ENCODE results near the gene TNFSF9.
A peak's percentile ranks its signal among the peaks of the same experiment; 100 is the strongest.
"Not testable (repeated sequence)": the region's sequence is repeated elsewhere in the genome, so short reads cannot be mapped to it uniquely, and the experiment has no call there.

TNFSF9 gene

DNA sequence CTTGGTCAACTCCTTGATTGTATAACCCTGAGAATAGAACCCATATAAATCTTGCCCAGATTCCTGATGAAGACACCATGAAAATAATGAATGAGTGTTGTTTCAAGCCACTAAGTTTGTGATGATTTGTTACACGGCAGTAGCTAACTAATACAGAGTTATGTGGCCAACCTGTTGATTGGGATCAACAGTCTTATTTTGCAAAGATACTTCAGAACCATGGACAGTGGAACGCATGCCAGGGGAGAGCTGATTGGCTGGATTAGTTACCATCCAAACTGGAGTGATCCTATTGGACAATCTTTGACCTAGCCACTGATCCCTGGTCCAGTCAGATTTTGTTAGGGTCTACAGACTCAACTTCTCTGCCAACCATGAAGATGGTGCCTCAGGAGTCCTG lies 33.6 kb downstream of the TNFSF9 start:
- Histone ChIP-seq H3K27ac (no peak overlapping the region), H3K4me3 (no peak overlapping the region)

DNA sequence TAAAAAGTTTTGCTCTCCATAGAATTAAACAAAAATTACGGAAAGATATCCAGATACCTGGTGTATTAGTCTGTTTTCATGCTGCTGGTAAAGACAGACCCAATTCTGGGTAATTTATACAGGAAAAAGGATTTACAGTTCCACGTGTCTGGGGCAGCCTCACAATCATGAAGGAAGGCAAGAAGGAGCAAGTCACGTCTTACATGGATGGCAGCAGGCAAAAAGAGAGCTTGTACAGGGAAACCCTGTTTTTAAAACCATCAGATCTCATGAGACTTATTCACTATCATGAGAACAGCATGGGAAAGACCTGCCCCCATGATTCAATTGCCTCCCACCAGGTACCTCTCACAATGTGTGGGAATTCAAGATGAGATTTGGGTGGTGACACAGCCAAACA lies 35.9 kb downstream of the TNFSF9 start:
- H3K27ac ChIP-seq, H3K4me3 ChIP-seq: not testable (repeated sequence)

DNA sequence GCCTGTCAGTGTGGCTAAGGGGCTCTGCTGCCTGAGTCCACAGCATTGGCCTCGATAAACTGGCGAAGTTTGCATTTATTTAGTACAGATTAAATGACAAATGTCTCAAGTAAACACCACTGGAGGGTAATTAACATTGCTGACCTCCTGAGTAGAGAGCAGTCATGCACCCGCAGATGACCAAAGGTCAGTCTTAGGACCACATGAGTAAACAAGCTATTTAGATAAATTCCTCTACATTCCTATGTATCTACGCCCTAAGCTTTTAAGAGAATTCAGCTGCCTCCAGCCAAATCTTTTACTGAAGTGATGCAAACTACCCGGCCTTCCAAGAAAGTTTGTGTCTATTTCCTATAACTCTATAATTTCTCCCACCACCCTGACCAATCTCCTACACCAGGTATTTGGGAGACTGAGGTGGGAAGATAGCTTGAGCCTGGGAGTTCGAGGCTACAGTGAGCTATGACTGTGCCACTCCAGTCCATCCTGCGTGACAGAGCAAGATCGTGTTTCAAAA lies 37.2 kb downstream of the TNFSF9 start:
- H3K4me3 ChIP-seq, result no peak overlapping the region
- no peak overlapping the region for H3K27ac ChIP-seq

DNA sequence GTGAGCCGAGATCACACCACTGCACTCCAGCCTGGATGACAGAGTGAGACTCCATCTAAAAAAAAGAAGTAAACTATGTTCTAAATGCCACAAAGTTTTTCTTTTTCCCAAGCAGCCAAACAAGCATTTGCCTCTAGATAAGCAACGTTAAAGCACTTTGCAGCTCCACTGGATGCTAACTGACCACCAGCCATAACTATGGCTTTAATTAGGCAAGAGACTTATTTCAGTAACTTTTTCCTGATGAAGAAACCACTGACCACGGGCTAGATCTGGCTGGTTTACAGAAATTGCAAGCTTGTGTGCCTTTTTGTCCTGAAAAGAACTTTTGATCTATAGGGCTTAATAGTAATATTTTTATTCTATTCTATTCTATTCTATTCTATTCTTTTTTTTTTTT lies 38.0 kb downstream of the TNFSF9 start:
- Histone ChIP-seq H3K4me3 (no peak overlapping the region), H3K27ac (no peak overlapping the region)

DNA sequence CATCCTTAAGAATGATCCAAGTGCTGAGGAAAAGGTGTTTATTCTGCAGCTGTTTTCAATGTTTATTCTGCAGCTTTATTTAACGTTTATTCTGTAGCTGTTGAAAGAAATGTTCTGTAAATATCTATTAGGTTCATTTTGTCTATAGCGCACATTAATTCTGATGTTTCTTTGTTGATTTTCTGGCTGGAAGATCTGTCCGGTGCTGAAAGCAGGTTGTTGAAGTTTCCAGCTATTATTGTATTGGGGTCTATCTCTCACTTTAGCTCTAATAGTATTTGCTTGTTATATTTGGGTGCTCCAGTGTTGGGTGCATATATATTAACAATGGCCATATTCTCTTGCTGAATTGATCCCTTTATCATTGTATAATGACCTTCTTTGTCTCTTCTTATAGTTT lies 39.9 kb downstream of the TNFSF9 start:
- Histone ChIP-seq H3K4me3 (no peak overlapping the region), H3K27ac (no peak overlapping the region)

DNA sequence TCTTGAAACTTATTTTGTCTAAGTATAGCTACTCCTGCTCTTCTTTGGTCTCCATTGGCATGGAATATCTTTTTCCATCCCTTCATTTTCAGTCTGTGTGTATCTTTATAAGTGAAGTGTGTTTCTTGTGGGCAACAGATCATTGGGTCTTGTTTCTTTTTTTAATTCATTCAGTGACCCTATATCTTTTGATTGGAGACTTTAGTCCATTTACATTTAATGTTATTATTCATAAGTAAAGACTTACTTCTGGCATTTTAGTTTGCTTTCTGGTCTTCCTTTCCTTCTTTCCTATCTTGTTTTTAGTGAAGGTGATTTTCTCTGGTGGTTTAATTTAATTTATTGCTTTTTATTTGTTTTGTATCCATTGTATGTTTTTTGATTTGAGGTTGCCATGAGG lies 40.3 kb downstream of the TNFSF9 start:
- H3K4me3 ChIP-seq, result no peak overlapping the region
- H3K27ac ChIP-seq, result no peak overlapping the region

DNA sequence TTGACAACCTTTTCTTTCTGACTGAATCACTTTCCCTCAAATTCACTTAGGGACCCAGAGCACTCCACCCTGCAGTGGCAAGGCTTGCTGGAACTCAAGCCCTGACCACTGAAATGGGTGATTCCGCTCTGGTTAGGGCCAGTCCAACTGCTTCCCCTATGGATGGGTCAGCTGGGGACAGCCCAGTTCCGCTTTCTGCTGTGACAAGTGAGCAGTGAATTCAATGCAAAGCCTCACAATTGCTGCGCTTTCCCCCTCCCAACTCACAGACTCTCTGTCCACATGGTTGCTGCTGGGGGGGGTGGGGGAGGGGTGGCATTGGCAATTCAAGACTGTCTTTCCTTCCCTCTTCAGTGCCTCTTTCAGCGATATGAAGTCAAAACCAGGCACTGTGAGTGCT lies 41.4 kb downstream of the TNFSF9 start:
- no peak overlapping the region for H3K4me3 ChIP-seq

DNA sequence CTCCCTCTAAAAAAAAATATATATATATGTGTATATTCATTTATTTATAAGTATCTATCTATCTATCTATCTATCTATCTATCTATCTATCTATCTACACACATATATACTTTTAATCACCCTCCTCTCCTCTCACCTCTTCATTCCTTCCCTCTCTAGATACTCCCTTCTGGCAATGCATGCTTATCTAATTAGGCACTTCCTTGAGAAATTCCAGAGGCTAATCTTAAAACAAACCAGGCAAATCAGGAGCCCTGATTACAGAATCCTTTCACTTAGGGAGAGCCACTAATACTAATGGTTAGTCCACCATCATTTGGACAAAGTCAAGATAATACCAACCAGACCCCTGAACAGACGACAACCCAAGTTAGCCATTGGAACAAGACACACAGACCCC lies 42.5 kb downstream of the TNFSF9 start:
- no peak overlapping the region for H3K27ac ChIP-seq

More for the DNA sequence above, 41.4 kb downstream of the TNFSF9 start:
- H3K27ac ChIP-seq, result no peak overlapping the region

DNA sequence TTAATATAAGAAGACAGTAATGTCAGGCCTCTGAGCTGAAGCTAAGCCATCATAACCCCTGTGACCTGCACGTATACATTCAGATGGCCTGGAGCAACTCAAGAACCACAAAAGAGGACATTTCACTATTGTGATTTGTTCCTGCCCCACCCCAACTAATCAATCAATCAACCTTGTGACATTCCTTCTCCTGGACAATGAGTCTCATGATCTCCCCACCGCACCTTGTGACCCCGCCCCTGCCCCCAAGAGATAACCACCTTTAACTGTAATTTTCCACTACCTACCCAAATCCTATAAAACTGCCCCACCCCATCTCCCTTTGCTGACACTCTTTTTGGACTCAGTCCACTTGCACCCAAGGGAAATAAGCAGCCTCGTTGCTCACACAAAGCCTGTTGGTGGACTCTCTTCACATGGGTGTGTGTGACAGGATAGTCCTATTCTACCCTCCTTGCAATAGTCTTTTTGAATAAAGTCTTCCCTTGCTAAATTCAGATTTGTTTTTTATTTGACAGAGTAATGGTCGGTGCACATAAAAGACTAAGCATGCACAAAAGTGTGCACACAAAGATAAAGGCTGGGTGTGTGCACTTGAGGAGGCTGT lies 46.1 kb downstream of the TNFSF9 start:
- no peak overlapping the region for H3K4me3 ChIP-seq
- peak overlapping the region in 9 of 21 experiments; percentile 14 to 64 (median 43) for H3K27ac ChIP-seq

More for the DNA sequence above, 42.5 kb downstream of the TNFSF9 start:
- no peak overlapping the region for H3K4me3 ChIP-seq

DNA sequence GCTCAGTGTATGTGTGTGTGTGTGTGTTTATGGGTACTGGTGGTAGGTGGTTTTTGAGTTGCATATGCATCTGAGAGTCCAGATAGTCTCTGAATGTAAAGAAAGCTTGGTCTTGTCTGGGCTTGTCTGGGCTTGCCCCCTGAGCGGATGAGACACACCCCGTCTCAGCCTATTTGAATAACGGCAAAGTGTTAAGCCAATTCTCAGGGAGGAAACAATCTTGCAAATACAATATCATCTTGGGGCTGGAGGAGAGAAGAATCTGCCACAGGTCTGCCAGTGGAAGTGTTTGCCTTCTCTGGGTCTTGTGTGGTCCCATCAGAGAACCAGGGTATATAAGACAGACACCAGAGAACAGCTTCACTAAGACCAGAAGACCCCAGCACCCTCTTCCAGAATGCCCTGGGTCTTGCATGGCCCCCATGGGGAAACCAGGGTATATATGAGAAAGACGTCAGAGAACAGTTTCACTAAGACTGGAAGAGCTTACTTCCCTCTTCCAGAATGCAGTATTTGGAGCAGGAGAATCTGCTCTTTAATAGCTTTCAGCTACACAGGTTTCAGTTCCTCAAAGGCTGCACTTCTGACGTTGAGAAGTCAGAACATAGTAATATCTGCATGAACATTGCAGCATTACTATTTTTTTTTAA lies 46.8 kb downstream of the TNFSF9 start:
- Histone ChIP-seq H3K27ac (peak overlapping the region in 10 of 21 experiments; percentile 0 to 64 (median 40)), H3K4me3 (no peak overlapping the region)

DNA sequence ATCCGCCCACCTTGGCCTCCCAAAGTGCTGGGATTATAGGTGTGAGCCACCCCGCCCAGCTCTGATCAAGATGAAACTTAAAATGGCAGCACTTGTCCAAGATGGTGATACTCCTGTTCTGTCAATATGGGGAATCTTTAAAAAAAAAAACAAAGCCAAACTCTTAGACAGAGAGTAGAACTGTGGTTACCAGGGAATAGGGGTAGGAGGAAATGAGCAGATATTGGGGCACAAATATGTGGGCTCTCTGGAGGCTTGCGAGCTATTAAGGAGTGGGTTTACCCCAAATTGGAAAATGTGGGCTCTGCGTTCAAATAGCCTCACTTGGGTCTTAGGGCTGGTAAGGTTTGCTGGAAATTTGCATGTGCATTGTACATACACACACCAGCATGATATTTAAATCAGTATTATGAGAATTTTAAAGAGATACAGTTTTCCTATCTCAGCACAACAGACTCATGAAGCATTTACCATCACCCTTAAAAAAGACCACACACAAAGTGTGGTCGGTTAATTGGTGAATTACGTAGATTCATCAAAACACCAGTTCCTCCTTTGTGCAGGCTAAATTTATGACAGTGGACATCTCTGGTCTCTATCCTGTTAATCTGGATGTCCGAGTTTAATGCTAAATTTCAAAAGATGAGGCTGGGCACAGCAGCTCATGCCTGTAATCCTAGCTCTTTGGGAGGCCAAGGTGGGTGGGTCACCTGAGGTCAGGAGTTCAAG lies 48.8 kb downstream of the TNFSF9 start:
- Histone ChIP-seq H3K4me3 (no peak overlapping the region), H3K27ac (no peak overlapping the region)

DNA sequence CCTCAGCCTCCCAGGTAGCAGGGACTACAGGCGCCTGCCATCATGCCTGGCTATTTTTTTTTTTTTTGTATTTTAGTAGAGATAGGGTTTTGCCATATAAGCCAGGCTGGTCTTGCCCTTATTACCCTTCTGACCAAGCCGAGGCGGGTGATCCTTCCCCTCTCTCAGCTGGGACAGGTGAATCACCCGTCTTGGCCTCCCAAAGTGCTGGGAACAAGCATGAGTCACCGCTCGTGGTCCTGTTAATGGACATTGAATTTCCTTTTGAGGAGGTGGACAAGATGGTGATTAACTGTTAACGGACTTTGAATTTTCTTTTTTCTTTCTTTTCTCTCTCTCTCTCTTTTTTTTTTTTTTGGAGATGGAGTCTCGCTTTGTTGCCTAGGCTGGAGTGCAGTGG lies 49.5 kb downstream of the TNFSF9 start:
- no peak overlapping the region for H3K27ac ChIP-seq
- no peak overlapping the region for H3K4me3 ChIP-seq

DNA sequence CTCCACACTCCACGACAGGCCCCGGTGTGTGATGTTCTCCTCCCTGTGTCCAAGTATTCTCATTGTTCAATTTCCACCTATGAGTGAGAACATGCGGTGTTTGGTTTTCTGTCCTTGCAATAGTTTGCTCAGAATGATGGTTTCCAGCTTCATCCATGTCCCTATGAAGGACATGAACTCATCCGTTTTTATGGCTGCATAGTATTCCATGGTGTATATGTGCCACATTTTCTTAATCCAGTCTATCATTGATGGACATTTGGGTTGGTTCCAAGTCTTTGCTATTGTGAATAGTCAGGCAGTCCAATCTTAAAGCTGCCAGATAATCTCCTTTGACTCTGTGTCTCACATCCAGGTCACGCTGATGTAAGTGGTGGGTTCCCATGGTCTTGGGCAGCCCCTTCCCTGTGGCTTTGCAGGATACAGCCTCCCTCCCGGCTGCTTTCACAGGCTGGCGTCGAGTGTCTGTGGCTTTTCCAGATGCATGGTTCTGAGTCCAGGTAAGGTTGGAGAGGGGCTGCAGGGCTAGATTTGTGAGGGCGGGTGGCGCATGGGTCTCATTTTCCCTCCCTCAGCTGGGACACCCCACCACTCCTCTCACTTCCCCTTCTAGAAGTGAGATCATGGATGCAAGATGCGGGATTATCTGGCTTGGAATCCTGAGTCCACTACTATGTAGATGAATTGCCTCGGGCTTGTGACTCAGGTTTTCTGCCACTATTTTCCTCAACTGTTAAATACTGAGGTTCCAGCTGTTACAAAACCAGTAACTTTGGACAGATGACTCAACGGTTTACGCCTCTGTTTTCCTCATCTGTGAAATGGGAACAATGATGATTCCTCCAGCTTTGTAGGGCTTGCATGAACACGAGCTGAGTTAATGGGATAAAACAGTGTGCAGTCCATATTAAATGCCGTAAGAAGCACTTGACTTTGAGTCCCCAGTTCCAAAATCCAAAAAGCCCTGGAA lies 52.0 kb downstream of the TNFSF9 start:
- not testable (repeated sequence) for H3K4me3 ChIP-seq, H3K27ac ChIP-seq

Data from skin epidermis (tissue), 12 donors.